AG09309 (cell line): Measurements from ENCODE around the gene TMED9.

ENCODE experiments used
- DNase-seq: peaks from one replicate; pipeline ENCODE4 v3.0.0-alpha.2; 2010; ENCODE audit warnings: low read depth
- H3K4me3 ChIP-seq: 2 replicates; pipeline ENCODE4 v1.5.1; 2011; ENCODE audit warnings: mild to moderate bottlenecking, low read depth, low read length, moderate library complexity; ENCODE audit not compliant: control insufficient read depth
- CTCF ChIP-seq: IDR thresholded peaks from 2 replicates; pipeline ENCODE4 v1.5.1; 2011; ENCODE audit warnings: mild to moderate bottlenecking, low read depth, low read length, inconsistent platforms; ENCODE audit not compliant: insufficient read depth, control insufficient read depth; ENCODE audit errors: missing control alignments

TMED9 gene

DNA sequence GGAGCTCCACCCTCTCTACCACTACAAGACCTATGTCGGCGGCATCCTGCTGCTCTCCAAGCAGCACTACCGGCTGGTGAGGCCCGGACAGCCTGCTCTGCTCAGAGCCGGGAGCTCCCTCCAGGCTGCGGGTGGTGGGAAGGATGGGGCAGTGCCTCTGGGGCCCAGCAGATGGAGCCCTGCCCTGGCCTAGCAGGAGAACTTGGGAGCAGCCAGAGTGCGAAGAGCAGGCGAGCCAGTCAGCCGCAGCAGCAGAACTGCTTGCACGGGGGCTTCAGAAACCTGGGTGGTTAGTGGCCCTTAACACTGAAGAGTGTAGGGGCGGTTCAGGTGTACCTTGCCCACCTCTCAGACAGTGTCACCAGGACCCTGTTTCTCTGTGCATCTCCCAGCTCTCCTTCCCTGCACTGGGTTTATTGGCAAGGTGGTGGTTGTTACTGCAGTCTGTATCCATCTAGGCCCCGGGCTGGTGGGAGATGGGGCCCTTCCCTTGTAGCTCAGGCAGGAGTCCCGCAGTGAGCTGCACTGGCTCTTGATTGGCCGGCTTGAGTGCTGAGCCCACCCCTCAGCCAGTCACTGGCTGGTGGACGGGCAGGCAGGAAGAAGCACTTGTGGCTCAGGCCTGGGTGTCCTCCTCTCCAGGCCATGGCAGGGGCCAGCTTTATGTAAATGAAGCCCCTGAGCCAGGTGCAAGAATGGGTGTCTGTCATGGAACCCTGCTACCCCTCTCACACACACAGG is 15.6 kb downstream of the TMED9 start:
- DNase-seq, result peak; percentile 39

DNA sequence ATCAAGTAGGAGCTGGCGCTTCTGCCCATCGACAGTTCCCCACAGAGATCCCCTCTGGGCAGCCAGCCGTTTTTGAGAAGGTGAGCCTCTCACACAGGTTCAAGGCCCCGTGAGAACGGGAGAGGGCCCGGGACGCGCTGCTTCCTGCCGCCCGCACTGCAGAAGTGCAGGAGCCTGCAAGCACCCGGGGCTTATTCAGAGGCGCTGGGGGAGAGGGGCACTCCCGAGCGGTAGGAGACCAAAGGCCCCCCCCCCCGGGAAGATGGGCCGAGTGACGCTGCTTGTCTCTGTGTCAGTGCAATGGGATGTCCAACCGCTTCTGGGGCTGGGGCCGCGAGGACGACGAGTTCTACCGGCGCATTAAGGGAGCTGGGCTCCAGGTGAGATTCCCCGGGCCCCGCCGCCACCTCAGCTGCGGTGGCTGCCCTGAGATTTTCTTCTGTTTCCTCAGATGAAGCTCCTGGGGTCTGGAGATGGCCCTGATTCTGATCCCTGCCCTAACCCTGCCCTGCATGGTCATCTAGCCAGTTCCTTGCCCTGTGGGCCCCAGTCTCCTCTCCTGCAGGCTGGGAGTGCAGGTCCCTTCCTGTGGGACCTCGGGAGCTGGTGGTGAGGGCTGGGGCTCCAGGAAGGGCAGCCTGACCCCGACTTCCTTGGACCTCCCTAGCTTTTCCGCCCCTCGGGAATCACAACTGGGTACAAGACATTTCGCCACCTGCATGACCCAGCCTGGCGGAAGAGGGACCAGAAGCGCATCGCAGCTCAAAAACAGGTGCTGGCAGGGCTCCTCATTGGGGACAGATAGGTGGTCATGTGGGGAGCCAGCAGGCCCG is 16.5 kb downstream of the TMED9 start:
- no peak for DNase-seq
- no peak overlapping the region for H3K4me3 ChIP-seq
- TF ChIP-seq CTCF, result no peak

More for the DNA sequence above, 15.6 kb downstream of the TMED9 start:
- peak; percentile 96 for TF ChIP-seq CTCF
- no peak overlapping the region for H3K4me3 ChIP-seq

DNA sequence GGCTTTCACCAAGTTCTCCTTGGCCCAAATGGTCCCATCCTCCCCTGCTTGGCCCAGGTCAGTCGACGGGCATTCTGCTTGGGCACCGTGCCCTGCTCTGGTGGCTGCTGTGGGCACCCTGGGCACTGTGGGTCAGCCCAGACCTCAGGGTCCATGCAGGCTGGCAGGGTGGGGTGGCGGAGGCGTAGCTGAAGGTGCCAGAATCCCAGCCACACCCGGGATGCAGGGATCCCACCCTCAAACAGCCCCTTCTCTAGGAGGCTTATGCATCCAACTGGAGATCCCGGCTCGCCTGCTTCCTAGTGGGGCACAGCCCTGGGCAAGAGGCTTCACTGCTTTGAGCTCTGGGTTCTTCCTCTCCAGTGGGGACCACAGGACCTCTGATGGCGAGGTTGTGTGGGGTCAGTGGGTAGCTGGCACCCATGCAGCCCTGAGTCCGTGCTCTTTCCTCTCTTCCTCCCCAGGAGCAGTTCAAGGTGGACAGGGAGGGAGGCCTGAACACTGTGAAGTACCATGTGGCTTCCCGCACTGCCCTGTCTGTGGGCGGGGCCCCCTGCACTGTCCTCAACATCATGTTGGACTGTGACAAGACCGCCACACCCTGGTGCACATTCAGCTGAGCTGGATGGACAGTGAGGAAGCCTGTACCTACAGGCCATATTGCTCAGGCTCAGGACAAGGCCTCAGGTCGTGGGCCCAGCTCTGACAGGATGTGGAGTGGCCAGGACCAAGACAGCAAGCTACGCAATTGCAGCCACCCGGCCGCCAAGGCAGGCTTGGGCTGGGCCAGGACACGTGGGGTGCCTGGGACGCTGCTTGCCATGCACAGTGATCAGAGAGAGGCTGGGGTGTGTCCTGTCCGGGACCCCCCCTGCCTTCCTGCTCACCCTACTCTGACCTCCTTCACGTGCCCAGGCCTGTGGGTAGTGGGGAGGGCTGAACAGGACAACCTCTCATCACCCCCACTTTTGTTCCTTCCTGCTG is 17.4 kb downstream of the TMED9 start:
- TF ChIP-seq CTCF, result no peak
- no peak for DNase-seq

GRCh38 chr5:177610131-177610769 is 18.2 kb downstream of the TMED9 start:
- no peak for DNase-seq
- no peak overlapping the region for H3K4me3 ChIP-seq
- no peak for TF ChIP-seq CTCF

More for the DNA sequence above, 17.4 kb downstream of the TMED9 start:
- H3K4me3 ChIP-seq, result no peak overlapping the region

DNA sequence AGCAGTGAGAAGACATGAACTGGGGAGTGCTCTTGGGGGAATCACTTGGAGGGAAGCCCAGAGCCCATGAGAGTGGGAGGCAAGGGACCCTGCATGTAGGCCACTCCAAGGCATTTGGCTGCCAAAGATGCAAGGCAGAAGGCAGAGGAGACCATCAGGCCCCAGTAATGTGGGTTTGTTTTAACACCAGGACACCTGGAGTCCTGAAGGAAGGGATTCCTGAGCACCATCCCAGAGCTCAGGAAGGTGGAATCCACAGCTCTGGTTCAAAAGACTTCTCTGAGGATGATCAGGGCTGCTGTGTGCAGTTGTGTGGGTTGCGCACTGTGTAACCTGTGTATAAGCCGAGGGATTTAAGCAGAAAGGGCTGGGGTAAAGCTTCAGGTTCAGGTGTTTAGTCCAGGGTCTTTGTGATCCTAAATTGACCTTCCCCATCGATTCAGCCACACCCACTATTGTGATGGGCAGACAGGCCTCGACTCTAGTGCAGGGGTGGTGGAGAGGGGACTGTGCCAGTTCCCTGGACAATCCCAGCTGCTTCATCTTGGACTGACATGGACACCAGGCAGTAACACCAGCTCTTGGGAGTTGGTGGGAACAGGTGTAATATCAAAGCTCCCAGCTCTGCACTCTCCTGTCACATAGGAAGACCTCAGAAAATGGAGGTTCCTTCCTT is 18.9 kb downstream of the TMED9 start:
- no peak for DNase-seq

More for the DNA sequence above, 18.9 kb downstream of the TMED9 start:
- no peak overlapping the region for H3K4me3 ChIP-seq
- no peak for TF ChIP-seq CTCF
